GM23338 (cell line): ENCODE results near the gene CNTNAP2. TPM values are rescaled to one million over a fixed set of nuclear protein-coding genes. Genes with fewer than 3 reads are reported as not detected.

Source experiments
- ATAC-seq: fragments of 200-7000 bp; cut with Tn5 transposase; 3 replicates; pipeline ENCODE4 v1.9.1; 2020
- DNase-seq: peaks from one replicate; pipeline ENCODE4 v3.0.0-alpha.2; 2015; ENCODE audit warnings: low spot score
- H2AFZ ChIP-seq: fragments of 200-600 bp; sonication (generic); 2 replicates; pipeline ENCODE4 v1.8.0; 2016; ENCODE audit warnings: antibody characterized with exemption, mild to moderate bottlenecking, moderate library complexity
- H3F3A ChIP-seq: fragments of 200-600 bp; sonication (generic); replicated peaks from 2 replicates; pipeline ENCODE4 v1.8.0; 2017; ENCODE audit warnings: antibody characterized with exemption, mixed run types, low read depth
- H3K27ac ChIP-seq: fragments of 200-600 bp; sonication (generic); 2 replicates; pipeline ENCODE4 v1.6.1; 2016; ENCODE audit warnings: low read depth
- H3K27me3 ChIP-seq: fragments of 200-600 bp; sonication (generic); 2 replicates; pipeline ENCODE4 v1.8.0; 2016; ENCODE audit warnings: mild to moderate bottlenecking, mixed run types, moderate library complexity; ENCODE audit not compliant: insufficient read depth
- H3K36me3 ChIP-seq: fragments of 200-600 bp; sonication (generic); 2 replicates; pipeline ENCODE4 v1.8.0; 2016; ENCODE audit warnings: mild to moderate bottlenecking; ENCODE audit not compliant: insufficient read depth
- H3K4me1 ChIP-seq: fragments of 200-600 bp; sonication (generic); 2 replicates; pipeline ENCODE4 v1.8.0; 2016; ENCODE audit warnings: mild to moderate bottlenecking, moderate library complexity; ENCODE audit not compliant: insufficient read depth
- H3K4me2 ChIP-seq: fragments of 200-600 bp; sonication (generic); 2 replicates; pipeline ENCODE4 v1.7.1; 2017; ENCODE audit warnings: mixed run types
- H3K4me3 ChIP-seq: fragments of 200-600 bp; sonication (generic); 2 replicates; pipeline ENCODE4 v1.6.1; 2016; ENCODE audit warnings: mixed run types
- H3K79me2 ChIP-seq: fragments of 200-600 bp; sonication (generic); replicated peaks from 2 replicates; pipeline ENCODE4 v1.8.0; 2017; ENCODE audit warnings: mild to moderate bottlenecking; ENCODE audit not compliant: insufficient read depth
- H3K9me2 ChIP-seq: fragments of 200-600 bp; sonication (generic); 2 replicates; pipeline ENCODE4 v1.8.0; 2017; ENCODE audit not compliant: insufficient read depth
- H4K20me1 ChIP-seq: fragments of 200-600 bp; sonication (generic); replicated peaks from 2 replicates; pipeline ENCODE4 v1.8.0; 2017; ENCODE audit warnings: mild to moderate bottlenecking; ENCODE audit not compliant: insufficient read depth
- H3K27ac Mint-ChIP-seq: 2 replicates; pipeline ENCODE4 v1.8.0; 2020; ENCODE audit warnings: inconsistent platforms, mild to moderate bottlenecking, moderate library complexity, mixed read lengths
- H3K27me3 Mint-ChIP-seq: 3 replicates; pipeline ENCODE4 v1.8.0; 2022; ENCODE audit warnings: low read depth, mild to moderate bottlenecking, moderate library complexity, mixed read lengths, inconsistent platforms; ENCODE audit not compliant: insufficient read depth, poor library complexity
- H3K36me3 Mint-ChIP-seq: 3 replicates; pipeline ENCODE4 v1.8.0; 2021; ENCODE audit warnings: low read depth, mild to moderate bottlenecking, inconsistent platforms, moderate library complexity, mixed read lengths
- H3K4me1 Mint-ChIP-seq: 3 replicates; pipeline ENCODE4 v1.8.0; 2020; ENCODE audit warnings: mild to moderate bottlenecking, inconsistent platforms, mixed read lengths
- H3K4me3 Mint-ChIP-seq: 3 replicates; pipeline ENCODE4 v1.8.0; 2021; ENCODE audit warnings: moderate library complexity, mild to moderate bottlenecking, inconsistent platforms, mixed read lengths
- H3K9me3 Mint-ChIP-seq: 3 replicates; pipeline ENCODE4 v1.8.0; 2020; ENCODE audit warnings: moderate library complexity, mild to moderate bottlenecking, inconsistent platforms, mixed read lengths
- CTCF ChIP-seq, 2 experiments: fragments of 200-600 bp in 1 of 2; sonication (generic) in 1 of 2; conservative IDR thresholded peaks; 2 replicates each; pipeline versions ENCODE4 v1.5.1 to v1.6.1; 2016 to 2017; ENCODE audit warnings: antibody characterized with exemption in 2 of 2, low read depth in 2 of 2, mild to moderate bottlenecking in 2 of 2, moderate library complexity in 1 of 2
- ETS1 ChIP-seq: IDR thresholded peaks from 2 replicates; pipeline ENCODE4 v1.6.1; 2016; ENCODE audit warnings: antibody characterized with exemption
- EZH2 ChIP-seq: fragments of 200-600 bp; sonication (generic); IDR thresholded peaks from one replicate; pipeline ENCODE4 v1.8.0; 2017; ENCODE audit warnings: antibody characterized with exemption, mild to moderate bottlenecking, low read depth; ENCODE audit not compliant: unreplicated experiment
- POLR2AphosphoS5 ChIP-seq: IDR thresholded peaks from 2 replicates; pipeline ENCODE4 v1.6.1; 2016; ENCODE audit warnings: antibody characterized with exemption, low read depth
- ZNF331 ChIP-seq: fragments of 250-450 bp; sonication (Bioruptor Pico); IDR thresholded peaks from 2 replicates; pipeline ENCODE4 v1.5.0; 2020; ENCODE audit warnings: low read depth, mild to moderate bottlenecking, moderate library complexity
- polyA plus RNA-seq: library from polyadenylated mRNA; unstranded; fragments of >200 nt; fragmentation: Nextera tagmentation; extraction: Ambion mirVana; gene quantifications from 2 replicates; pipeline ENCODE4 v1.2.1, GENCODE V29; 2016
- total RNA-seq: library from RNA; depleted of rRNA; stranded (reverse); fragments of >200 nt; shearing (Covaris generic); gene quantifications from 2 replicates; pipeline ENCODE4 v1.2.3, GENCODE V29; 2014

Gene CNTNAP2
- total and polyA plus RNA-seq, 2 experiments from 2014 or later, result 38.2 to 61.3 TPM

GRCh38 chr7:147805996-147806576, 1689.5 kb downstream of the CNTNAP2 start:
- no peak for DNase-seq
- no peaks in the 10 kb centered on the region; the same call in 1 of the 2 replicates for H3K36me3 ChIP-seq

GRCh38 chr7:147809786-147810185, 1693.2 kb downstream of the CNTNAP2 start:
- no peak for ATAC-seq
- Histone ChIP-seq H3K9me2 (no peaks in the 10 kb centered on the region), H3K27me3 (no peaks in the 10 kb centered on the region), H3K27ac (no peak overlapping the region), H4K20me1 (no peaks in the 10 kb centered on the region), H3K79me2 (no peaks in the 10 kb centered on the region), H3K4me1 (no peaks in the 10 kb centered on the region), H2AFZ (no peak overlapping the region), H3K36me3 (no peaks in the 10 kb centered on the region; the same call in 1 of the 2 replicates), H3K4me3 (no peak overlapping the region), H3K4me2 (no peak overlapping the region), H3F3A (no peaks in the 10 kb centered on the region)
- Mint-ChIP-seq H3K9me3 (peaks cover 19% of the 10 kb centered on the region), H3K36me3 (0 out of 3 replicates have a peak, but pooled peaks cover 3% of the 10 kb centered on the region), H3K27me3 (peaks cover 1% of the 10 kb centered on the region), H3K27ac (no peak overlapping the region), H3K4me1 (no peaks in the 10 kb centered on the region), H3K4me3 (no peak overlapping the region)
- DNase-seq, result no peak
- no peak for TF ChIP-seq EZH2
- no peak for TF ChIP-seq ZNF331 (CRISPR knock-in tag)
- TF ChIP-seq CTCF (conservative IDR thresholded peaks at IDR 0.05; ENCODE audit: low read depth in 2 of 2), result no peak

More at GRCh38 chr7:147805996-147806576, 1689.5 kb downstream of the CNTNAP2 start:
- no peaks in the 10 kb centered on the region for H3F3A ChIP-seq
- no peaks in the 10 kb centered on the region for H4K20me1 ChIP-seq
- no peak overlapping the region for H3K27ac ChIP-seq
- no peaks in the 10 kb centered on the region for H3K79me2 ChIP-seq
- ATAC-seq, result no peak
- 0 out of 3 replicates have a peak, but pooled peaks cover 3% of the 10 kb centered on the region for H3K36me3 Mint-ChIP-seq
- H3K27ac Mint-ChIP-seq, result no peak overlapping the region
- peak in 1 of 2 experiments; percentile 25; a peak in 2 of 4 replicates for TF ChIP-seq CTCF (conservative IDR thresholded peaks at IDR 0.05; ENCODE audit: low read depth in 2 of 2)
- no peak for TF ChIP-seq ETS1
- TF ChIP-seq POLR2AphosphoS5, result no peak
- no peaks in the 10 kb centered on the region for H3K9me2 ChIP-seq
- no peaks in the 10 kb centered on the region for H3K4me1 Mint-ChIP-seq
- H3K9me3 Mint-ChIP-seq, result peaks cover 24% of the 10 kb centered on the region
- no peaks in the 10 kb centered on the region for H3K4me1 ChIP-seq
- H3K4me3 ChIP-seq, result no peak overlapping the region
- H3K27me3 Mint-ChIP-seq, result peaks cover 1% of the 10 kb centered on the region
- H3K4me2 ChIP-seq, result no peak overlapping the region
- H3K27me3 ChIP-seq, result no peaks in the 10 kb centered on the region
- H3K4me3 Mint-ChIP-seq, result no peak overlapping the region
- H2AFZ ChIP-seq, result no peak overlapping the region
